NB4 (cell line): ENCODE results near the gene ABRAXAS1.

Experiments
- POLR2A ChIP-seq: IDR thresholded peaks from 2 replicates; pipeline ENCODE4 v1.6.1; 2011; ENCODE audit warnings: mild to moderate bottlenecking; ENCODE audit not compliant: insufficient read length; ENCODE audit errors: extremely low read depth
- TF ChIP-seq, protein P1 (sequence below): IDR thresholded peaks from 2 replicates; pipeline ENCODE4 v1.6.1; 2011; ENCODE audit warnings: low read depth, low read length
- TF ChIP-seq, protein P2 (sequence below): IDR thresholded peaks from one replicate; pipeline ENCODE4 v1.5.1; 2012; ENCODE audit warnings: low read depth, low read length

DNA sequence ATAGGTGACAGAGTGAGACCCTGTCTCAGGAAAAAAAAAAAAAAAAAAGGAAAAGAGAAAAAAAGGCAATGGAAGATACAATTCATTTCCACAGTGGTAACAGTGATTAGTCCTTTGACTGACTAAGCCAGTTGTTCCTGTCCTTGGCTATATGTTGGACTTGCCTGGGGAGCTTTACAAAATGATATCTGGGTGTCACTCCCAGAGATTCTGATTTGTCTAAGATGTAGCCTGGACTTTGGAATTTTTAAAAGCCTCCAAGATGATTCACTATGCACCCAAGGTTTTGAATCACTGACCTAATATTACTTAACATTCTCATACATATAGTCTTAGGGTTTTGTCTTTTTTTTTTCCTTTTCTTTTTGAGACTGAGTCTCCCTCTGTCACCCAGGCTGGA lies 46.2 kb downstream of the ABRAXAS1 start:
- TF ChIP-seq, protein P1, sequence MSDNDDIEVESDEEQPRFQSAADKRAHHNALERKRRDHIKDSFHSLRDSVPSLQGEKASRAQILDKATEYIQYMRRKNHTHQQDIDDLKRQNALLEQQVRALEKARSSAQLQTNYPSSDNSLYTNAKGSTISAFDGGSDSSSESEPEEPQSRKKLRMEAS = no peak
- TF ChIP-seq, protein P2, sequence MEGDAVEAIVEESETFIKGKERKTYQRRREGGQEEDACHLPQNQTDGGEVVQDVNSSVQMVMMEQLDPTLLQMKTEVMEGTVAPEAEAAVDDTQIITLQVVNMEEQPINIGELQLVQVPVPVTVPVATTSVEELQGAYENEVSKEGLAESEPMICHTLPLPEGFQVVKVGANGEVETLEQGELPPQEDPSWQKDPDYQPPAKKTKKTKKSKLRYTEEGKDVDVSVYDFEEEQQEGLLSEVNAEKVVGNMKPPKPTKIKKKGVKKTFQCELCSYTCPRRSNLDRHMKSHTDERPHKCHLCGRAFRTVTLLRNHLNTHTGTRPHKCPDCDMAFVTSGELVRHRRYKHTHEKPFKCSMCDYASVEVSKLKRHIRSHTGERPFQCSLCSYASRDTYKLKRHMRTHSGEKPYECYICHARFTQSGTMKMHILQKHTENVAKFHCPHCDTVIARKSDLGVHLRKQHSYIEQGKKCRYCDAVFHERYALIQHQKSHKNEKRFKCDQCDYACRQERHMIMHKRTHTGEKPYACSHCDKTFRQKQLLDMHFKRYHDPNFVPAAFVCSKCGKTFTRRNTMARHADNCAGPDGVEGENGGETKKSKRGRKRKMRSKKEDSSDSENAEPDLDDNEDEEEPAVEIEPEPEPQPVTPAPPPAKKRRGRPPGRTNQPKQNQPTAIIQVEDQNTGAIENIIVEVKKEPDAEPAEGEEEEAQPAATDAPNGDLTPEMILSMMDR = no peak
- TF ChIP-seq POLR2A = no peak
